CD14-positive monocyte (primary cell): Measurements from ENCODE around the gene FGFRL1. TPM values are rescaled to one million over a fixed set of nuclear protein-coding genes. Genes with fewer than 3 reads are reported as not detected.
A peak's percentile ranks its signal among the peaks of the same experiment; 100 is the strongest.

ENCODE experiments used
- DNase-seq, 3 donors: peaks; one replicate each; pipeline ENCODE4 v3.0.0-alpha.2; 2011 to 2022
- H2AFZ ChIP-seq: 2 replicates; pipeline ENCODE4 v1.6.0; 2012; ENCODE audit warnings: mild to moderate bottlenecking, low read depth, low read length, inconsistent platforms; ENCODE audit not compliant: insufficient read depth, poor library complexity, severe bottlenecking
- H3K27ac ChIP-seq, 2 donors: 1 replicate in 1 of 2; 2 replicates in 1 of 2; pipeline ENCODE4 v1.5.1; 2012 to 2013; ENCODE audit warnings: low read length in 2 of 2, control low read depth in 1 of 2, inconsistent platforms in 1 of 2, low read depth in 1 of 2, mild to moderate bottlenecking in 1 of 2
- H3K27me3 ChIP-seq, 2 donors: one replicate each; pipeline versions ENCODE4 v1.6.0 to v1.6.1; 2011 to 2013; ENCODE audit warnings: low read length in 2 of 2; ENCODE audit not compliant: control insufficient read depth in 2 of 2, insufficient read depth in 2 of 2
- H3K36me3 ChIP-seq, 2 donors: replicated peaks in 1 of 2; 1 replicate in 1 of 2; 2 replicates in 1 of 2; pipeline versions ENCODE4 v1.5.1 to v1.6.1; 2012 to 2013; ENCODE audit warnings: low read length in 2 of 2, control low read depth in 1 of 2, inconsistent platforms in 1 of 2, mild to moderate bottlenecking in 1 of 2; ENCODE audit not compliant: insufficient read depth in 2 of 2, control insufficient read depth in 1 of 2
- H3K4me1 ChIP-seq, 2 donors: 1 replicate in 1 of 2; 2 replicates in 1 of 2; pipeline versions ENCODE4 v1.5.1 to v1.6.1; 2012 to 2013; ENCODE audit warnings: low read length in 2 of 2, control low read depth in 1 of 2, inconsistent platforms in 1 of 2, mild to moderate bottlenecking in 1 of 2, moderate library complexity in 1 of 2; ENCODE audit not compliant: insufficient read depth in 2 of 2, control insufficient read depth in 1 of 2
- H3K4me2 ChIP-seq: replicated peaks from 2 replicates; pipeline ENCODE3; 2012; ENCODE audit warnings: low read length, moderate library complexity, mild to moderate bottlenecking; ENCODE audit not compliant: poor library complexity, severe bottlenecking; ENCODE audit errors: extremely low read depth
- H3K4me3 ChIP-seq, 3 experiments: fragments of 200-600 bp in 1 of 3; sonication (generic) in 1 of 3; replicated peaks in 1 of 3; 1 replicate in 2 of 3; 2 replicates in 1 of 3; pipeline ENCODE4 v1.5.1; 2011 to 2013; ENCODE audit warnings: low read length in 3 of 3, mild to moderate bottlenecking in 3 of 3, control low read depth in 2 of 3, low read depth in 2 of 3, inconsistent platforms in 1 of 3, moderate library complexity in 1 of 3
- H3K79me2 ChIP-seq: 2 replicates; pipeline ENCODE4 v1.6.0; 2012; ENCODE audit warnings: mild to moderate bottlenecking, control low read depth, inconsistent platforms, low read length, moderate library complexity; ENCODE audit not compliant: insufficient read depth
- H3K9ac ChIP-seq: 2 replicates; pipeline ENCODE4 v1.6.0; 2017; ENCODE audit warnings: low read length, mild to moderate bottlenecking; ENCODE audit not compliant: insufficient read depth, poor library complexity, severe bottlenecking
- H3K9me3 ChIP-seq, 2 donors: replicated peaks in 1 of 2; 1 replicate in 1 of 2; 2 replicates in 1 of 2; pipeline versions ENCODE4 v1.5.1 to v1.6.1; 2012 to 2013; ENCODE audit warnings: low read length in 2 of 2, control low read depth in 1 of 2; ENCODE audit not compliant: control insufficient read depth in 1 of 2, insufficient read depth in 1 of 2
- H4K20me1 ChIP-seq: 2 replicates; pipeline ENCODE4 v1.6.0; 2012; ENCODE audit warnings: mild to moderate bottlenecking, low read length, control low read depth, moderate library complexity; ENCODE audit not compliant: insufficient read depth
- H3K27ac Mint-ChIP-seq, 7 donors: one replicate each; pipeline ENCODE4 v1.8.0; 2020; ENCODE audit warnings: mild to moderate bottlenecking in 7 of 7, mixed read lengths in 7 of 7, moderate library complexity in 6 of 7, inconsistent platforms in 2 of 7
- H3K27me3 Mint-ChIP-seq, 3 donors: one replicate each; pipeline ENCODE4 v1.8.0; 2021 to 2022; ENCODE audit warnings: low read depth in 3 of 3, mild to moderate bottlenecking in 3 of 3, mixed read lengths in 3 of 3, moderate library complexity in 3 of 3, inconsistent platforms in 1 of 3
- H3K36me3 Mint-ChIP-seq, 2 donors: one replicate each; pipeline ENCODE4 v1.8.0; 2020; ENCODE audit warnings: mixed read lengths in 2 of 2, inconsistent platforms in 1 of 2, mild to moderate bottlenecking in 1 of 2
- H3K4me1 Mint-ChIP-seq: one replicate; pipeline ENCODE4 v1.8.0; 2020; ENCODE audit warnings: mild to moderate bottlenecking, mixed read lengths
- H3K4me3 Mint-ChIP-seq, 2 donors: one replicate each; pipeline ENCODE4 v1.8.0; 2020; ENCODE audit warnings: mild to moderate bottlenecking in 2 of 2, mixed read lengths in 2 of 2, moderate library complexity in 1 of 2
- H3K9me3 Mint-ChIP-seq, 7 donors: one replicate each; pipeline ENCODE4 v1.8.0; 2020 to 2022; ENCODE audit warnings: mixed read lengths in 7 of 7, mild to moderate bottlenecking in 6 of 7, moderate library complexity in 6 of 7, inconsistent platforms in 2 of 7
- CTCF ChIP-seq: fragments of 200-600 bp; IDR thresholded peaks from one replicate; pipeline ENCODE4 v1.8.0; 2022; ENCODE audit warnings: antibody characterized with exemption, mild to moderate bottlenecking
- WGBS: methylation state at CpG from one replicate; pipeline ENCODE4 v1.1.5; 2013; ENCODE audit warnings: missing lambda C conversion rate; ENCODE audit not compliant: insufficient coverage; 5-methylcytosine and 5-hydroxymethylcytosine counted together
- intact Hi-C, 2 donors: fragments of 100-400 bp; cut with micrococcal nuclease; formaldehyde crosslinking; loops; one replicate each; pipeline versions ENCODE4 v1.15.0 to v1.15.1; 2023
- polyA plus RNA-seq, 3 donors: library from polyadenylated mRNA; depleted of rRNA in 1 of 3; unstranded in 2 of 3; stranded (reverse) in 1 of 3; fragments of 300-500 nt in 2 of 3; fragments of >200 nt in 1 of 3; fragmentation: Illumina TruSeq in 2 of 3; gene quantifications; 1 replicate in 2 of 3; 2 replicates in 1 of 3; pipeline ENCODE4 v1.2.3, GENCODE V29; 2012 to 2021

Gene FGFRL1
- polyA plus RNA-seq, 3 donors, result 0.17 to 77.7 (median 0.28) TPM

DNA sequence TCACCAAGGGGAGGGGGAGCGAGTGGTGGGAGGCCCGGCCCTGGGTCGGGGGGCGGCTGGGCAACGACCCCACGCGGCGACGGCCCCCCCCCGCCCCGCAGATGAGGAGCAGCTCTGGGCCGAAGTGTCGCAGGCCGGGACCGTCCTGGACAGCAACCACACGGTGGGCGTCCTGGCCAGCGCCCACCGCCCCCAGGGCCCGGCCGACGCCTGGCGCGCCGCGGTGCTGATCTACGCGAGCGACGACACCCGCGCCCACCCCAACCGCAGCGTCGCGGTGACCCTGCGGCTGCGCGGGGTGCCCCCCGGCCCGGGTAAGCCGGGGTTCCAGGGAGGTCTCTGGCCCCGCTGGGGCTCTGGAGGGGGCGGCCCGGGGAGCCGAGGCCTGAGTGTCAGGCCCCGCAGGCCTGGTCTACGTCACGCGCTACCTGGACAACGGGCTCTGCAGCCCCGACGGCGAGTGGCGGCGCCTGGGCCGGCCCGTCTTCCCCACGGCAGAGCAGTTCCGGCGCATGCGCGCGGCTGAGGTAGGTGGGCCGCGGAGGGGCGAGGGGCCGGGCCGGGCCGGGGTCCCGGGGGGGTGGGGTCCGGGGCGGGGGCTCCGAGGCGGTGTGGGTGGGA, 8.7 kb upstream of the FGFRL1 start:
- H3K27me3 Mint-ChIP-seq, result peaks cover 67 to 90% (median 71%) of the 10 kb centered on the region in 3 donors
- peak overlapping the region; percentile 11 for H3K4me2 ChIP-seq
- H3K4me1 ChIP-seq, result peaks cover 4 to 12% of the 10 kb centered on the region in 2 donors
- TF ChIP-seq CTCF, result no peak
- 3% methylated on average over 60 of the region's 75 CpGs for WGBS
- peaks cover 20% of the 10 kb centered on the region for H4K20me1 ChIP-seq
- H3K36me3 ChIP-seq, result no peaks in the 10 kb centered on the region
- H3K4me1 Mint-ChIP-seq, result peaks cover 3% of the 10 kb centered on the region
- H3K9ac ChIP-seq, result no peak overlapping the region
- H2AFZ ChIP-seq, result no peak overlapping the region
- peaks cover 6 to 37% (median 13%) of the 10 kb centered on the region in 7 donors for H3K9me3 Mint-ChIP-seq
- H3K9me3 ChIP-seq, result peaks cover 4 to 9% of the 10 kb centered on the region in 2 donors
- peaks cover 15 to 83% of the 10 kb centered on the region in 2 donors for H3K27me3 ChIP-seq
- intact Hi-C loops, result loop anchor here (10.0 kb wide), 1 partner anchor 582 kb away; no protein-coding TSS in a partner anchor
- no peak overlapping the region for H3K4me3 ChIP-seq
- peaks cover 0 to 2% of the 10 kb centered on the region in 2 donors for H3K36me3 Mint-ChIP-seq
- no peak overlapping the region for H3K27ac Mint-ChIP-seq
- DNase-seq, result no peak
- H3K27ac ChIP-seq, result no peak overlapping the region
- H3K79me2 ChIP-seq, result no peaks in the 10 kb centered on the region
- H3K4me3 Mint-ChIP-seq, result no peak overlapping the region

GRCh38 chr4:1003271-1004070, 8.0 kb upstream of the FGFRL1 start:
- H3K27ac Mint-ChIP-seq, result no peak overlapping the region
- peak overlapping the region in 1 of 2 donors; percentile 63 for H3K4me3 Mint-ChIP-seq
- H3K4me1 ChIP-seq, result peaks cover 5 to 13% of the 10 kb centered on the region in 2 donors
- no peaks in the 10 kb centered on the region for H3K79me2 ChIP-seq
- H2AFZ ChIP-seq, result no peak overlapping the region
- intact Hi-C loops, result loop anchor here (10.0 kb wide), 1 partner anchor 581 kb away; no protein-coding TSS in a partner anchor
- no peaks in the 10 kb centered on the region for H3K36me3 ChIP-seq
- peaks cover 13% of the 10 kb centered on the region for H4K20me1 ChIP-seq
- H3K27me3 ChIP-seq, result peaks cover 14 to 83% of the 10 kb centered on the region in 2 donors
- WGBS, result 25% methylated on average over 49 of the region's 63 CpGs
- H3K9me3 Mint-ChIP-seq, result peaks cover 6 to 35% (median 14%) of the 10 kb centered on the region in 7 donors
- H3K27me3 Mint-ChIP-seq, result peaks cover 67 to 90% (median 71%) of the 10 kb centered on the region in 3 donors
- TF ChIP-seq CTCF, result no peak
- DNase-seq, result no peak
- H3K9ac ChIP-seq, result no peak overlapping the region
- H3K27ac ChIP-seq, result no peak overlapping the region
- peaks cover 0 to 9% of the 10 kb centered on the region in 2 donors for H3K9me3 ChIP-seq
- H3K36me3 Mint-ChIP-seq, result peaks cover 0 to 2% of the 10 kb centered on the region in 2 donors
- no peak overlapping the region for H3K4me3 ChIP-seq
- H3K4me2 ChIP-seq, result no peak overlapping the region
- H3K4me1 Mint-ChIP-seq, result peaks cover 4% of the 10 kb centered on the region
